Naive B cell (primary cell): Measurements from ENCODE around the gene ARHGEF28. TPM values are rescaled to one million over a fixed set of nuclear protein-coding genes. Genes with fewer than 3 reads are reported as not detected.

Experiments used
- ATAC-seq, 2 donors: fragments of 150-1000 bp; cut with Tn5 transposase; 2 replicates each; pipeline ENCODE4 v1.10.0; 2021; ENCODE audit warnings: low read depth in 2 of 2, mild to moderate bottlenecking in 2 of 2, moderate library complexity in 2 of 2
- DNase-seq: peaks from one replicate; pipeline ENCODE4 v3.0.0; 2022
- H3K27ac Mint-ChIP-seq, 6 donors: one replicate each; pipeline ENCODE4 v1.8.0; 2020 to 2022; ENCODE audit warnings: mild to moderate bottlenecking in 6 of 6, mixed read lengths in 6 of 6, moderate library complexity in 5 of 6, inconsistent platforms in 2 of 6
- H3K27me3 Mint-ChIP-seq, 3 donors: one replicate each; pipeline ENCODE4 v1.8.0; 2021 to 2022; ENCODE audit warnings: mixed read lengths in 3 of 3, mild to moderate bottlenecking in 1 of 3
- H3K36me3 Mint-ChIP-seq, 2 donors: one replicate each; pipeline ENCODE4 v1.8.0; 2020 to 2022; ENCODE audit warnings: mixed read lengths in 2 of 2, inconsistent platforms in 1 of 2, mild to moderate bottlenecking in 1 of 2
- H3K4me1 Mint-ChIP-seq, 3 donors: one replicate each; pipeline ENCODE4 v1.8.0; 2020 to 2022; ENCODE audit warnings: mixed read lengths in 3 of 3, inconsistent platforms in 1 of 3, mild to moderate bottlenecking in 1 of 3, moderate library complexity in 1 of 3
- H3K4me3 Mint-ChIP-seq, 8 donors: one replicate each; pipeline ENCODE4 v1.8.0; 2020 to 2022; ENCODE audit warnings: mild to moderate bottlenecking in 8 of 8, mixed read lengths in 8 of 8, moderate library complexity in 8 of 8, inconsistent platforms in 2 of 8
- H3K9me3 Mint-ChIP-seq, 7 donors: one replicate each; pipeline ENCODE4 v1.8.0; 2020 to 2022; ENCODE audit warnings: mixed read lengths in 7 of 7, mild to moderate bottlenecking in 5 of 7, inconsistent platforms in 2 of 7, moderate library complexity in 1 of 7
- polyA plus RNA-seq, 6 donors: library from polyadenylated mRNA; unstranded; fragments of 300-500 nt; fragmentation: Illumina TruSeq; gene quantifications; one replicate each; pipeline ENCODE4 v1.2.3, GENCODE V29; 2021; ENCODE audit warnings: low read depth in 6 of 6

ARHGEF28 gene
- polyA plus RNA-seq, 6 donors from 2014 or later = not detected

- Mint-ChIP-seq H3K36me3 (no peaks in the 10 kb centered on the region), H3K27me3 (peaks cover 7 to 29% (median 19%) of the 10 kb centered on the region in 3 donors), H3K4me3 (no peak overlapping the region), H3K27ac (no peak overlapping the region), H3K4me1 (no peaks in the 10 kb centered on the region), H3K9me3 (no peaks in the 10 kb centered on the region)
- DNase-seq = no peak
- ATAC-seq = no peak
Observed at GRCh38 chr5:73652391-73652790, 26.4 kb downstream of the ARHGEF28 start.

- peaks cover 5 to 29% (median 11%) of the 10 kb centered on the region in 3 donors for H3K27me3 Mint-ChIP-seq
- H3K27ac Mint-ChIP-seq = no peak overlapping the region
Observed at GRCh38 chr5:73654171-73654811, 28.3 kb downstream of the ARHGEF28 start.

GRCh38 chr5:73654819-73655318 is 28.9 kb downstream of the ARHGEF28 start:
- Mint-ChIP-seq H3K9me3 (no peaks in the 10 kb centered on the region), H3K36me3 (no peaks in the 10 kb centered on the region), H3K27me3 (peaks cover 5 to 24% (median 11%) of the 10 kb centered on the region in 3 donors), H3K27ac (no peak overlapping the region), H3K4me3 (no peak overlapping the region), H3K4me1 (no peaks in the 10 kb centered on the region)
- ATAC-seq (no peak), DNase-seq (no peak)

More at GRCh38 chr5:73654171-73654811, 28.3 kb downstream of the ARHGEF28 start:
- H3K4me3 Mint-ChIP-seq = no peak overlapping the region
- H3K36me3 Mint-ChIP-seq = no peaks in the 10 kb centered on the region
- H3K4me1 Mint-ChIP-seq = no peaks in the 10 kb centered on the region
- ATAC-seq (no peak), DNase-seq (no peak)
- H3K9me3 Mint-ChIP-seq = no peaks in the 10 kb centered on the region

GRCh38 chr5:73655521-73656160 is 29.6 kb downstream of the ARHGEF28 start:
- H3K36me3 Mint-ChIP-seq = no peaks in the 10 kb centered on the region
- H3K4me3 Mint-ChIP-seq = no peak overlapping the region
- H3K9me3 Mint-ChIP-seq = no peaks in the 10 kb centered on the region
- no peak for ATAC-seq
- no peaks in the 10 kb centered on the region for H3K4me1 Mint-ChIP-seq
- no peak overlapping the region for H3K27ac Mint-ChIP-seq
- H3K27me3 Mint-ChIP-seq = peaks cover 5 to 23% (median 15%) of the 10 kb centered on the region in 3 donors
- no peak for DNase-seq

DNA sequence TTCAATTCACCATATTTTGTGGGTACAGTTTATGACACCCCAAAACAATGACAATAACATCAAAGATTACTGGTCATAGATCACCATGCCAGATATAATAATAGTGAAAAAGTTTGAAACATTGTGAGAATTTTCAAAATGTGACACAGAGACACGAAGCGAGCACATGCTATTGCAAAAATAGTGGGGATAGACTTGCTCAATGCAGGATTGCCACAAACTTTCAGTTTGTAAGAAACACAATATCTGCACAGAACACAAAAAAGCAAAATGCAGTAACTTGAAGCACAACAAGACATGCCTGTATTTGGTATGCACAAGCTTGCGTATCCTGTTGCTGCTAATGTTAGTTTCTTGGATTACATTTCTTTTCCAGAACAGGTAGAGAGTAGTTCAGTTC is 35.8 kb downstream of the ARHGEF28 start:
- no peaks in the 10 kb centered on the region for H3K9me3 Mint-ChIP-seq
- no peak overlapping the region for H3K27ac Mint-ChIP-seq
- no peak overlapping the region for H3K4me3 Mint-ChIP-seq
- peaks cover 5 to 22% (median 17%) of the 10 kb centered on the region in 3 donors for H3K27me3 Mint-ChIP-seq
- H3K4me1 Mint-ChIP-seq = no peaks in the 10 kb centered on the region
- peaks cover 0 to 4% of the 10 kb centered on the region in 2 donors for H3K36me3 Mint-ChIP-seq
- DNase-seq (no peak), ATAC-seq (no peak)

DNA sequence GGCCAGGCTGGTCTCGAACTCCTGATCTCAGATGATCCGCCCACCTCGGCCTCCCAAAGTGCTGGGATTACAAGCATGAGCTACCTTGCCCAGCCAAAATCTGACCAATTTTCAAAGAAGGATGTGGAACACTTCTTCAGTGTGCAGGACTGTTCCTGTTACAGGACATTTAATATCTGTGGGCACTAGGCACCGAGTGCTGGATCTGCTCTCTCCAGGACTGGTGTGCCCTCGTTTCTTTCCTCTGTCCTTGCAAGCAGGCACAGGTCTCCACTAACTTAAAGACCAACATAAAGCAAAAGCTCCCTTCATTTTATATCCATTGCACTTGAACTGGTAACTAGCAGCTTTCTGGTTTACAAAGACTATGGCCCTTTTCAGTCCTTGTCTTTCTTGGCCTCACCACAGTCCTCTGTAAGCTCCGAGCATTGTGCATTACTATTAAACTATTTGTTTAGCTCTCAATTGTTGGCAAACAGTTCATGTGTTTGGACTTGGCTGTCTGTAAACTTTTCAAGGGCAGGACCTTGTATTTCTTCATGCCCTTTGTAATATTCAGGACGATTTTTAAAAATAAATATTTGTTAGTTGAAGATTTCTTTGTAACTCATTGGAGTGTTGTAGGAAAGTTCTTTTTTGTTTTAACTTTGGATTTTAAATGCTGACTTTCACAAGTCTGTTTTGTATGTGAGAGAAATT is 37.3 kb downstream of the ARHGEF28 start:
- H3K36me3 Mint-ChIP-seq = peaks cover 0 to 4% of the 10 kb centered on the region in 2 donors
- no peak for ATAC-seq
- H3K27me3 Mint-ChIP-seq = peaks cover 10 to 17% (median 17%) of the 10 kb centered on the region in 3 donors
- no peak overlapping the region for H3K27ac Mint-ChIP-seq
- H3K4me1 Mint-ChIP-seq = no peaks in the 10 kb centered on the region
- no peak overlapping the region for H3K4me3 Mint-ChIP-seq
- no peak for DNase-seq
- H3K9me3 Mint-ChIP-seq = no peaks in the 10 kb centered on the region

DNA sequence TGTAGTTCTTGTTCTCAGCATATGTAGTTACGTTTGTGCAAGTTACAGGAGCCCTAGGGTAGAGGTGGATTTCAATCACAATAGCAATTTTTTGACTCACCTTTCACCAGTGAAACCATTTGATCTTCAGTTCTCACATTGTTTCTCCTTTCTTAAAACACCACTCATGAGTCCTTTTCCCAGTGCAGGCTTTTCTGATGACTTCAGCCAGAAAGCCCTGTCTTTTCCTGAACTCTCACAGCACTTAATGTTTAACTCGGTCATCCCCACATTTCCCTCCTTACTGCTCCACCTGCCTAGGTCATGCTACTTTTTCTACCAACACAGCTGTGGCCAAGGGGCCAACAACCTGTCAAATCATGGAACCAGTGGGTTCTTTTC is 37.9 kb downstream of the ARHGEF28 start:
- Mint-ChIP-seq H3K36me3 (peaks cover 0 to 4% of the 10 kb centered on the region in 2 donors), H3K4me1 (no peaks in the 10 kb centered on the region), H3K4me3 (no peak overlapping the region), H3K27me3 (peaks cover 8 to 17% (median 14%) of the 10 kb centered on the region in 3 donors), H3K27ac (no peak overlapping the region), H3K9me3 (no peaks in the 10 kb centered on the region)
- no peak for ATAC-seq
- DNase-seq = no peak

GRCh38 chr5:73664796-73665195 is 38.8 kb downstream of the ARHGEF28 start:
- Mint-ChIP-seq H3K36me3 (peaks cover 0 to 4% of the 10 kb centered on the region in 2 donors), H3K4me1 (no peaks in the 10 kb centered on the region), H3K27ac (no peak overlapping the region), H3K9me3 (no peaks in the 10 kb centered on the region), H3K4me3 (no peak overlapping the region), H3K27me3 (peaks cover 8 to 17% (median 14%) of the 10 kb centered on the region in 3 donors)
- DNase-seq = no peak
- ATAC-seq = no peak

GRCh38 chr5:73666891-73667290 is 40.9 kb downstream of the ARHGEF28 start:
- H3K4me1 Mint-ChIP-seq = no peaks in the 10 kb centered on the region
- no peak overlapping the region for H3K27ac Mint-ChIP-seq
- H3K36me3 Mint-ChIP-seq = peaks cover 0 to 4% of the 10 kb centered on the region in 2 donors
- DNase-seq (no peak), ATAC-seq (no peak)
- H3K9me3 Mint-ChIP-seq = no peaks in the 10 kb centered on the region
- peaks cover 13 to 17% (median 14%) of the 10 kb centered on the region in 3 donors for H3K27me3 Mint-ChIP-seq
- H3K4me3 Mint-ChIP-seq = no peak overlapping the region

- Mint-ChIP-seq H3K4me1 (no peaks in the 10 kb centered on the region), H3K27me3 (peaks cover 13 to 17% (median 14%) of the 10 kb centered on the region in 3 donors), H3K36me3 (peaks cover 0 to 4% of the 10 kb centered on the region in 2 donors), H3K27ac (no peak overlapping the region), H3K9me3 (no peaks in the 10 kb centered on the region), H3K4me3 (no peak overlapping the region)
- DNase-seq (no peak), ATAC-seq (no peak)
Observed at GRCh38 chr5:73668017-73668416, 42.0 kb downstream of the ARHGEF28 start.

- H3K9me3 Mint-ChIP-seq = no peaks in the 10 kb centered on the region
- no peak overlapping the region for H3K4me3 Mint-ChIP-seq
- H3K27me3 Mint-ChIP-seq = peaks cover 13 to 17% (median 14%) of the 10 kb centered on the region in 3 donors
- ATAC-seq = no peak
- no peak for DNase-seq
- peaks cover 0 to 4% of the 10 kb centered on the region in 2 donors for H3K36me3 Mint-ChIP-seq
- no peaks in the 10 kb centered on the region for H3K4me1 Mint-ChIP-seq
- no peak overlapping the region for H3K27ac Mint-ChIP-seq
Observed at GRCh38 chr5:73668486-73669111, 42.6 kb downstream of the ARHGEF28 start.

DNA sequence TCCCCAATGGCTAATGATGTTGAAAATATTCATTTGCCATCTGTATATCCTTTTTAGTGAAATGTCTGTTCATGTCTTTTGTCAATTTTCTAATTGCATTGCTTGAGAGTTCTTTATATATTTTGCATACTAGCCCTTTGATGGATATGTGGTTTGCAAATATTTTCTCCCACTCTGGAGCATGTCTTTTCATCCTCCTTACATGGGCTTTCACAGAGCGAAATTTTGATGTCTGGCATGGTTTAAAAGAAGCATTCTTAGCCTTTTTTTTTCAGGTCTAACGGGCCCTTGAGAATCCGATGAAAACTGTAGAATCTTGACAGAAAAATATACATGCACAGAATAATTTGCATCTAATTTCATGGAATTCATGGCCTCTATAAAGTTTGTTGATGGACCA is 44.7 kb downstream of the ARHGEF28 start:
- ATAC-seq (no peak), DNase-seq (no peak)
- Mint-ChIP-seq H3K4me3 (no peak overlapping the region), H3K27ac (no peak overlapping the region), H3K9me3 (no peaks in the 10 kb centered on the region), H3K4me1 (no peaks in the 10 kb centered on the region), H3K27me3 (peaks cover 0 to 15% (median 4%) of the 10 kb centered on the region in 3 donors), H3K36me3 (peaks cover 0 to 2% of the 10 kb centered on the region in 2 donors)

DNA sequence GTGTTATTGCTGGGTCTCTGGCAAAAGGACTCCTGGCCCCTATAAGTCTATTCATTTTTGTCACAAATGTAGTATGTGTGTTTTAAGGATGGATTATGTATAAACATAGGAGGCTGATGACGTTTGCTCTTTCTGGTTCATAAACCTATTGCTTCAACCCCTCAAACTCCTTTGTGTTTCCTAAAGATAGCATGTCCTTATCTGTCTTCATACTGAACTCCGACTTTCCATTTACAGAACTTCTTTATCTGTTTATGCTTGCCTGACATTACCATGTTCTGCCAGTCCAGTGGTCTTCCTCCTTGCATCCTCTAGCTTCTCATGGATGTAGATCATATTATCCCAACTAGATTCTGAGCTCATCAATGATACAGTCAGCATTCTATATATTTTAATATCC is 46.1 kb downstream of the ARHGEF28 start:
- H3K9me3 Mint-ChIP-seq = no peaks in the 10 kb centered on the region
- no peak overlapping the region for H3K27ac Mint-ChIP-seq
- H3K36me3 Mint-ChIP-seq = no peaks in the 10 kb centered on the region
- H3K4me3 Mint-ChIP-seq = no peak overlapping the region
- no peaks in the 10 kb centered on the region for H3K4me1 Mint-ChIP-seq
- DNase-seq (no peak), ATAC-seq (no peak)
- peaks cover 0 to 18% (median 4%) of the 10 kb centered on the region in 3 donors for H3K27me3 Mint-ChIP-seq
